Ishikawa (cell line): Measurements from ENCODE around the gene DSP.

Experiments used
- CEBPB ChIP-seq: IDR thresholded peaks from 2 replicates; pipeline ENCODE4 v1.6.1; 2012
- CREB1 ChIP-seq: IDR thresholded peaks from 2 replicates; pipeline ENCODE4 v1.6.1; 2012; ENCODE audit warnings: low read depth
- EGR1 ChIP-seq: IDR thresholded peaks from 2 replicates; pipeline ENCODE4 v1.6.1; 2012
- EP300 ChIP-seq: IDR thresholded peaks from 2 replicates; pipeline ENCODE4 v1.6.1; 2012; ENCODE audit warnings: borderline replicate concordance
- FOXM1 ChIP-seq: IDR thresholded peaks from 2 replicates; pipeline ENCODE4 v1.6.1; 2012; ENCODE audit warnings: low read depth, borderline replicate concordance
- NFIC ChIP-seq: IDR thresholded peaks from 2 replicates; pipeline ENCODE4 v1.6.1; 2012
- RAD21 ChIP-seq: IDR thresholded peaks from 2 replicates; pipeline ENCODE4 v1.6.1; 2012; ENCODE audit warnings: low read depth
- TAF1 ChIP-seq: IDR thresholded peaks from 2 replicates; pipeline ENCODE4 v1.6.1; 2012; ENCODE audit warnings: low read depth, mild to moderate bottlenecking
- TCF12 ChIP-seq: IDR thresholded peaks from 2 replicates; pipeline ENCODE4 v1.6.1; 2012; ENCODE audit warnings: low read depth
- TEAD4 ChIP-seq: IDR thresholded peaks from 2 replicates; pipeline ENCODE4 v1.6.1; 2012
- YY1 ChIP-seq: IDR thresholded peaks from 2 replicates; pipeline ENCODE4 v1.6.1; 2012; ENCODE audit warnings: low read depth
- ZBTB7A ChIP-seq: IDR thresholded peaks from 2 replicates; pipeline ENCODE4 v1.6.1; 2012; ENCODE audit warnings: low read depth
- TF ChIP-seq, protein P1 (sequence below): IDR thresholded peaks from 2 replicates; pipeline ENCODE4 v1.6.1; 2012
- TF ChIP-seq, protein P2 (sequence below): IDR thresholded peaks from 2 replicates; pipeline ENCODE4 v1.6.1; 2012
- TF ChIP-seq, protein P3 (sequence below): IDR thresholded peaks from 2 replicates; pipeline ENCODE4 v1.6.1; 2012; ENCODE audit warnings: low read depth, mild to moderate bottlenecking

The DSP gene

DNA sequence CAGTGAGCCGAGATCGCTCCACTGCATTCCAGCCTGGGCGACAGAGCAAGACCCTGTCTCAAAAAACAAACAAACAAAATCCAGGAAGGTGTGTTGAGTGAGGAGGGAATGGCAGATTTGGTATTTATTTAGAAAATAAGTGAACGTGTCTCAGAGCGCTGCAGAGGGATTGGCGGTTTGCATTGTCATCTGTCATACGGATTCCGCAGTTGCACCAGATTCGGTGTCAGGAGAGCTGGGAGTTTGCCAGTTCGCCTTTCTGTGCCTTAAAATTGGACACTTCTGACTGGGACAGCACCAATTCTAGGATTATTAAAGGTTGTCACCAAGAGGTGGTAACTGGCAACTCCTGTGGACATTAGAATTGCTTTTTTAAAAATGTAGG is 49.4 kb downstream of the DSP start:
- TF ChIP-seq, protein P1, sequence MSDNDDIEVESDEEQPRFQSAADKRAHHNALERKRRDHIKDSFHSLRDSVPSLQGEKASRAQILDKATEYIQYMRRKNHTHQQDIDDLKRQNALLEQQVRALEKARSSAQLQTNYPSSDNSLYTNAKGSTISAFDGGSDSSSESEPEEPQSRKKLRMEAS, result no peak
- no peak for TF ChIP-seq YY1
- TF ChIP-seq RAD21, result no peak
- no peak for TF ChIP-seq CREB1
- TF ChIP-seq, protein P2, sequence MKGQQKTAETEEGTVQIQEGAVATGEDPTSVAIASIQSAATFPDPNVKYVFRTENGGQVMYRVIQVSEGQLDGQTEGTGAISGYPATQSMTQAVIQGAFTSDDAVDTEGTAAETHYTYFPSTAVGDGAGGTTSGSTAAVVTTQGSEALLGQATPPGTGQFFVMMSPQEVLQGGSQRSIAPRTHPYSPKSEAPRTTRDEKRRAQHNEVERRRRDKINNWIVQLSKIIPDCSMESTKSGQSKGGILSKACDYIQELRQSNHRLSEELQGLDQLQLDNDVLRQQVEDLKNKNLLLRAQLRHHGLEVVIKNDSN, result no peak

DNA sequence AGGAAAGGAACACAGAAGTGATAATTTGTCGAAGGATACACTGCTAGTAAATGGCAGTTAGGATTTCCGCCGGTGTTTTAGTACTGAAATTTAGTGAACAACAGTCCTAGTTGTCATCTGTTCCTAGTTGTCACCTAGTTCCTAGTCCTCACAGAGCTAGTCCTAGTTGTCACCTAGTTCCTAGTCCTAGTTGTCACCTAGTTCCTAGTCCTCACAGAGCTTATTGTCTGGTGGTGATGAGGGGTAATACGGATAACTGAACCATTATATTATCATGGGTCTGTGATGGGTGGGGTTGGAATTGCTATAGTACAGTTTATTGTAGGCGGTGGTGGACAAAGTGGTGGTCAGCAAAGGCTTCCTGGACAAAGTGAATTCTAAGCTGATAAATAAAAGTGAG is 50.3 kb downstream of the DSP start:
- no peak for TF ChIP-seq CREB1
- no peak for TF ChIP-seq YY1
- TF ChIP-seq FOXM1, result no peak
- TF ChIP-seq, protein P1, result no peak
- no peak for TF ChIP-seq TAF1
- TF ChIP-seq ZBTB7A, result no peak
- no peak for TF ChIP-seq RAD21
- no peak for TF ChIP-seq EP300
- TF ChIP-seq EGR1, result no peak
- no peak for TF ChIP-seq TCF12
- TF ChIP-seq NFIC, result no peak
- TF ChIP-seq, protein P2, result no peak
- TF ChIP-seq TEAD4, result no peak
- TF ChIP-seq, protein P3, sequence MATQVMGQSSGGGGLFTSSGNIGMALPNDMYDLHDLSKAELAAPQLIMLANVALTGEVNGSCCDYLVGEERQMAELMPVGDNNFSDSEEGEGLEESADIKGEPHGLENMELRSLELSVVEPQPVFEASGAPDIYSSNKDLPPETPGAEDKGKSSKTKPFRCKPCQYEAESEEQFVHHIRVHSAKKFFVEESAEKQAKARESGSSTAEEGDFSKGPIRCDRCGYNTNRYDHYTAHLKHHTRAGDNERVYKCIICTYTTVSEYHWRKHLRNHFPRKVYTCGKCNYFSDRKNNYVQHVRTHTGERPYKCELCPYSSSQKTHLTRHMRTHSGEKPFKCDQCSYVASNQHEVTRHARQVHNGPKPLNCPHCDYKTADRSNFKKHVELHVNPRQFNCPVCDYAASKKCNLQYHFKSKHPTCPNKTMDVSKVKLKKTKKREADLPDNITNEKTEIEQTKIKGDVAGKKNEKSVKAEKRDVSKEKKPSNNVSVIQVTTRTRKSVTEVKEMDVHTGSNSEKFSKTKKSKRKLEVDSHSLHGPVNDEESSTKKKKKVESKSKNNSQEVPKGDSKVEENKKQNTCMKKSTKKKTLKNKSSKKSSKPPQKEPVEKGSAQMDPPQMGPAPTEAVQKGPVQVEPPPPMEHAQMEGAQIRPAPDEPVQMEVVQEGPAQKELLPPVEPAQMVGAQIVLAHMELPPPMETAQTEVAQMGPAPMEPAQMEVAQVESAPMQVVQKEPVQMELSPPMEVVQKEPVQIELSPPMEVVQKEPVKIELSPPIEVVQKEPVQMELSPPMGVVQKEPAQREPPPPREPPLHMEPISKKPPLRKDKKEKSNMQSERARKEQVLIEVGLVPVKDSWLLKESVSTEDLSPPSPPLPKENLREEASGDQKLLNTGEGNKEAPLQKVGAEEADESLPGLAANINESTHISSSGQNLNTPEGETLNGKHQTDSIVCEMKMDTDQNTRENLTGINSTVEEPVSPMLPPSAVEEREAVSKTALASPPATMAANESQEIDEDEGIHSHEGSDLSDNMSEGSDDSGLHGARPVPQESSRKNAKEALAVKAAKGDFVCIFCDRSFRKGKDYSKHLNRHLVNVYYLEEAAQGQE, result no peak
- no peak for TF ChIP-seq CEBPB

DNA sequence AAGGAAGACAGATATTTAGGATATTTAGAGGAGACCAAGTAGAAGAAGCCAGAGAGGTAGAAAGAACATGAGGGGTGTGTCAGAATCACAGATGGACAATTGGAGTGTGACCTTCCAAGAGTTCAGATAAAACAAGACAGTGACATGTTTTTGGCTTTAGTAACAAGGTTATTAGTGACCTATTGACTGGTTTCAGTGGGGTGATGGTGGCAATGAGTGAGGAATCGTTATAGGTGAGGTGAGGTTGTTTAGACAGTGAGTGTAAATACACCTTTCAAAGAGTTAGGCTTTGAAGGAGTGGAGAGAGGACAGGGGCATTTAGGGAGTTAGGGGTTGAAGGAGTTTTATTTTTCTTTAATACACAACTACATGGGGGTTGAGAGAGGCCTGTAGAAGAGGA is 51.8 kb downstream of the DSP start:
- TF ChIP-seq TEAD4 (no peak), ZBTB7A (no peak), TAF1 (no peak), TCF12 (no peak), FOXM1 (no peak), CREB1 (no peak), EP300 (no peak), YY1 (no peak), EGR1 (no peak), RAD21 (no peak)
- TF ChIP-seq, protein P2, result no peak
- TF ChIP-seq, protein P3, result no peak
- TF ChIP-seq, protein P1, result no peak

DNA sequence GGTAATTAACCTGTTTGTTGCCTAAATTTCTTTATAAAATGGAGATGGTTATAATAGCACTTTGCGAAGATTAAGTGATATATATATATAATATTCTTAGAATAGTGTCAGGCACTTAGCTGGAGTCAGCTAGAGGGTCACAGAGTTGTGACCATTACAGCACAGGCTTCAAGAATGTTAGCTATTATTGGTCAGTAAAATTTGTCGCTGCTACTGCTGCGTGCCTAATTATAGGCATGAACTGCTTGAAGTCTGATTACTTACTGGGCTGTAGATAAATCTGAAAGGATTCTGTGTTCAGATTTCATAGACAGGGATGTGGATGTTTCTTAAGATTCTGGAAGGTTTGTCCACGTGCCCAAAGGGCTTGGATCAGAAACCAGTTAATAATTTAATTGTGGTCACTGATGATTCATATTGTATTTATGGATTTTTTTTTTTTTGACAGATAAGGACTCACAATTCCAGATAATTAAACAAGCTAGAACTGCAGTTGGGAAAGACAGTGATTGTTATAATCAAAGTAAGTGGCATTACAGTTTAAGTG is 53.2 kb downstream of the DSP start:
- TF ChIP-seq FOXM1, result no peak

DNA sequence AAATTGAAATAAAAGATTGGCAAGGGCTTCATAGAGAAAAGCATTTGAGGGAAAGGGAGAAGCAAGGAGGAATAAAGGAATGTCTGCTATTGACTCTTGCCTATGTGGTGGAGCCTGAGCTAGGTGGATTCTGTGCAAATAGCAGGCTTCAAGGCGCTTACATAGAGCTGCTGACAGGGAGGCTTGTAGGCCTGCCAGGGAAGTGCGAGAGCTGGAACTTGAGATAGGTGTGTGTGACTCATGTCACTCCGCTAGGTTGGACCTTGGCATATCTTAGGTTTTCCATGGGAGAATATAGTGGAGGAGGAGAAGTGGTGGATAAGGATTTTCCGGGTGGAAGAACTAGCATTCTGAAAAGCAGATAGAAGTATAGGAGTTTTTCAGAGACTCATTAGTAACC is 62.5 kb downstream of the DSP start:
- TF ChIP-seq EP300 (no peak), EGR1 (no peak), NFIC (no peak), CREB1 (no peak), TEAD4 (no peak), YY1 (no peak), TCF12 (no peak), RAD21 (no peak), ZBTB7A (no peak), TAF1 (no peak), CEBPB (no peak), FOXM1 (no peak)
- TF ChIP-seq, protein P1, result no peak
- TF ChIP-seq, protein P3, result no peak
- TF ChIP-seq, protein P2, result no peak
